OCI-LY1 (cell line): ENCODE results near the gene GALNT13.

Experiments
- CTCF ChIP-seq: fragments of 200-600 bp; sonication (generic), shearing (Covaris generic); IDR thresholded peaks from 2 replicates; pipeline ENCODE4 v1.5.1; 2017; ENCODE audit warnings: mild to moderate bottlenecking, antibody characterized with exemption, low read length, moderate library complexity, mixed read lengths
- EZH2 ChIP-seq: fragments of 200-600 bp; sonication (generic), shearing (Covaris generic); IDR thresholded peaks from 2 replicates; pipeline ENCODE4 v1.8.0; 2017; ENCODE audit warnings: borderline replicate concordance, mixed run types, mild to moderate bottlenecking, antibody characterized with exemption, low read length, moderate library complexity, mixed read lengths

- TF ChIP-seq CTCF (no peak), EZH2 (no peak)
Observed at GRCh38 chr2:153935511-153935910, 63.8 kb downstream of the GALNT13 start.
